HG03558 (cell line): ENCODE results near the gene EXOSC5.

Experiments used
- ATAC-seq: cut with Tn5 transposase; IDR thresholded peaks from one replicate; pipeline ENCODE4 v1.9.1; 2021; ENCODE audit warnings: moderate number of reproducible peaks; ENCODE audit not compliant: unreplicated experiment; ENCODE audit errors: extremely low read depth

Gene EXOSC5

DNA sequence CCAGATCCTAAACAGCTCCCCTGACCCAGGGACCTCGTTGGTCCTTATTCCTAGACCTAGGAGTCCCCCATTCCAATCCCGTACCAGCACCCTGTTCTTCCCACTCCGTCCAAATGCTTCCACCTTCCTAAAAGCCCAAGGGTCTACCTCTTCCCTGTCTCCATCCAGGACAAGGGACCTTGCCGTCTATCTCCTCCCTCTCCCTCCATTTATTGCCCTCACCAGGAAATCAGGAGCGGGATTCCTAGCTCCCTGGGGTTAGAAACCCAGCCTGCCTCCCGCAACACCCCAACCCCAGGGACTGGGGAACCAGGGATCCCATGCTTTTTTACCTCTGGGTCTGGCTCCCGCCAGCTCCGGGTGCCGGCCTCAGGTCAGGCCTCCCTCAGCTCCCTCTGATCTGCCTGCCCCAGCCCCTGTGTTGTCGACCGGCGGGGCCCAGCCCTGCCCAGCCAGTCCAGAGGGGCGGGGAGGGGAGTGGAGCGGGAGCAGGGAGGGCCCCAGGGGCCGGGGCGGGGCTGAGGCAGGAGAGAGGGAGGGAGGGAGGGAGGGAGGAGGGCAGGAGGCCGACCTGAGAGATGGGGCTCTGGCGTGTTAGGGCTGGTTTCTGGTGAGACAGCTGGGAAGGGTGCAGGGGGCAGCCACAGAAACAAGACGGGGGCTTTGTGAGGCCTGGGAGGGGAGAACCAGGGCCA is 29.9 kb upstream of the EXOSC5 start, which contains the start of gene B3GNT8:
Gene B3GNT8 (minus strand): TSS at position 423 of the 695 bp plus-strand sequence. CDS start 596 bp downstream, outside the sequence.
- no peak for ATAC-seq

DNA sequence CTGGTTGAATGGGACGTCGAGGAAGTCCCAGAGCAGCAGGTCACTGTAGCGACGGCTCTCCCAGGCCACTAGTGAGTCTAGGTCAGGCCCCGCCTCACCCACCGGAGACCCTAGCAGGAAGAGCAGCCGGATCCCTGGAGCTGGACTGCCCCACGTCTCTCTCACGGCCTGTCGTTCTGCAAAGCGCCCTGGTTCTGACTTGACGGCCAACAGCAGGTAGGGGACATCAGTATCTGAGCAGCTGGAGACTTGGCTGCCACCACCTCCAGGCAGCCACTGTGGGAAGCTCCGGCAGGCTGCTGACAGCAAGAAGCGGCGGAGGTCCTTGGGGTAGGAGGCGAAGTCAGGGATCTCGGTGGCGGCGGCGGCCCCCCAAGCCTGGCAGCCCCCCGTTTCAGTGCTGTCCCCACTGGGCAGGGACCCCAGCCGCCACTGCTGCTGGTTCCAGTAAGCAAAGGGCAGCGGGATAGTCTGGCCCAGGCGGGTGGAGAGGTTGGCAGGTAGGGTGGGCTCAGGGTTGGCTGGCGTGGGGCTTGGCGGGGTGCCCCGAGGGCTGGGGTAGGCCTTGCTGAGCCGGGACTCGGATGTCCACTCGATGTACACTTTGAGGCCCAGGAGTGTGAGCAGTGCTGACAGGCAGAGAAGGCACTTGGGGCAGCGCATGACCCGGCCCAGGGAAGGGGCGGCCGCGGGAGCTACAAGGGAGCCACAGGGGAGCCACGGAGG is 29.1 kb upstream of the EXOSC5 start:
- ATAC-seq = no peak

DNA sequence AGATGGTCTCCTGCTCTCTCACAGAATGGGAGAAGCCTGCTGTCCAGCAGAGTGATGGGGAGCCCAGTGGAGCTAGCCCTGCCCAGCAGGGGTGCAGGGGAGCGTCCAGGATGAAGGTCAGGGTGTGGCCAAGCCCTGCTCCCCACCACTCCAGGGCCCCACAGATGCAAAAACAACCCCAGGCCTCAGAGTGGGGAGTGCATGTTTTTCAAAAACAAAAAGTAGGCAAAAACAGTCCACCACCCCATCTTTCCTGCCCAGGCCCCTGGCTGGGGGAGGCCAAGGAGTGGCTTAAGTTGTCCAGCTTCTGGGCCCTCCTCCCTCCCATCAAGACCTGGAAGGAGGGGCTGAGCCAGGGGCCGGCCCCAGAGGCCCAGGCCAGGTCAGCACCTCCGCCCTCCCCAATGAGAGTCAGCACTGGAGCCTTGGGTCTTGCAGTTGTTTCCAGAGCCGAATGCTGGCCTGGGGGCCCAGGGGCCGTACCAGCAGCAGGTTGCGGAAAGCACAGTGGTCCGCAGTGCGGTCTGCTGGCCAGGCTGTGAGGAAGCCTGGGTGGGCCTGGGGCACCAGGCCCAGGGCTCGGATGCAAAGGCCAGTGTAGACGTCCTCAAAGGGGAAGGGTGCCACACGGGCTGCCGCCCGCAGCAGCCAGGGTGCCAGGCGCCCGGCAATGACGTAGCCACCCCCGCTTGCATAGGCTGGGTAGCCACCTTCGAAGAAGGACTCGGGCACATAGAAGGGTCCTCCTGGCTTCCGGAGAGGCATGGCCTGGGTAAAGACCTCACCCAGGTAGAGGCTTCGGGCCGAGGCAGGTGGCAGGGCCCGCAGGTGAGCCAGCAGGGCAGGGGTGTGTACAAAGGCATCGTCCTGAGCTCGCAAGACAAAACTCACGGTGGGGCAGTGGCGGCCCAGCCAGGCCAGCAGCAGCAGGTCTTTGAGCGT is 28.3 kb upstream of the EXOSC5 start:
- no peak for ATAC-seq

DNA sequence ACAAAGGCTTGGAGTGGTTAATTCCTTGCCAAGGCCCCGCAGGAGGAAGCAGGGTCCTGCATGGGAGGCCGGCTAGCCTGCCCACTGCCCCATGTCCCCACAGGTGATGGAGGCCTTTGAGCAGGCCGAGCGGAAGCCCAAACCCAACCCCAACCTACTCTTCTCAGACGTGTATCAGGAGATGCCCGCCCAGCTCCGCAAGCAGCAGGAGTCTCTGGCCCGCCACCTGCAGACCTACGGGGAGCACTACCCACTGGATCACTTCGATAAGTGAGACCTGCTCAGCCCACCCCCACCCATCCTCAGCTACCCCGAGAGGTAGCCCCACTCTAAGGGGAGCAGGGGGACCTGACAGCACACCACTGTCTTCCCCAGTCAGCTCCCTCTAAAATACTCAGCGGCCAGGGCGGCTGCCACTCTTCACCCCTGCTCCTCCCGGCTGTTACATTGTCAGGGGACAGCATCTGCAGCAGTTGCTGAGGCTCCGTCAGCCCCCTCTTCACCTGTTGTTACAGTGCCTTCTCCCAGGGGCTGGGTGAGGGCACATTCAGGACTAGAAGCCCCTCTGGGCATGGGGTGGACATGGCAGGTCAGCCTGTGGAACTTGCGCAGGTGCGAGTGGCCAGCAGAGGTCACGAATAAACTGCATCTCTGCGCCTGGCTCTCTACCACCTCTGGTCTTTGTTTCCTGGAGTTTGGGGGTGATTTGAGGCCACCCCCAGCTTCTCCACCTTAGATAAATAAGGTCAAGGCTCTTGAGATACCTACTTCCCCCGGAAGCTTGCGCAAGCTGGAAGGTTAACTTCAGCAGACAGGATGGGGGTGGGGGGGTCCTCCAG is 27.4 kb upstream of the EXOSC5 start:
- no peak for ATAC-seq

DNA sequence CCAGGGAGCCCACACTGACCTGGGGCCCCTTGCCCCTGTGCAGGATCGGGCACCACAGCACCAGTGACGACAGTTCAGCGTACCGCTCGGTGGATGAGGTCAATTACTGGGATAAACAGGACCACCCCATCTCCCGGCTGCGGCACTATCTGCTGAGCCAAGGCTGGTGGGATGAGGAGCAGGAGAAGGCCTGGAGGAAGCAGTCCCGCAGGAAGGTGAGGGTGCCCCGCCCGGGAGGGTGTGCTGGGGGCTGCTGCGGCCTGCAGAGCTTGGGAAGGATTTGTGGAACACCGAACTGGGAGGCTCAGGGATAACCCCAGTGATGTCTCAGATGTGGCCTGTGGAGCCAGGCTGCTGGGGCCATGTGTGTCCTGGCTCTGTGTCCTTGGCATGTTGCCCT is 25.8 kb upstream of the EXOSC5 start:
- no peak for ATAC-seq

DNA sequence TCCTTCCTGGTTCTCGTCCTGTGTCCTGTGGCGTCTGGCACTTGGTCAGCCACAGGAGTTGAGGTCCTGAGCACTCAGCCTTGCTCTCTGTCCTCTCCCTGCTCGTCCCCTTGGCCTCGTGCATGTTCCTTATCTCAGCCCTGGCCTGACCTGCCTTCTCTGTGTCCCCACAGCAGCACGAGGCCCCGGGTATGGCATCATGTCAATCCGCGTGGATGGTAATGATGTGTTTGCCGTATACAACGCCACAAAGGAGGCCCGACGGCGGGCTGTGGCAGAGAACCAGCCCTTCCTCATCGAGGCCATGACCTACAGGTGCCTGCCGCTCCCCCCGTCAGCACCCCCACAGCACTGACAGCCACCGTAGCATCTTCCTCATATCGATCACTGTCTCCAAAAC is 25.3 kb upstream of the EXOSC5 start:
- no peak for ATAC-seq

DNA sequence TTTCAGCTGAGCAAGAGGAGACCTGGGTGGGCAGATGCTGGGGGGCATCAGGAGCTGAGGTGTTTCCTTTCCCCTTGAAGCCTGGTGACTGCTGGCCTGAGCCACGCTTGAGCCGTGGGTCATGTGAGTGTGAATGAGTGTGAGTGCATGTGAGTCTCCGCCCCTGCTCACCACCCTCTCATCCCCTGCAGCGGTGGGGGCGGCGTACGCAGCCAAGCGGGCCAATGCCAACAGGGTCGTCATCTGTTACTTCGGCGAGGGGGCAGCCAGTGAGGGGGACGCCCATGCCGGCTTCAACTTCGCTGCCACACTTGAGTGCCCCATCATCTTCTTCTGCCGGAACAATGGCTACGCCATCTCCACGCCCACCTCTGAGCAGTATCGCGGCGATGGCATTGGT is 24.8 kb upstream of the EXOSC5 start:
- no peak for ATAC-seq

DNA sequence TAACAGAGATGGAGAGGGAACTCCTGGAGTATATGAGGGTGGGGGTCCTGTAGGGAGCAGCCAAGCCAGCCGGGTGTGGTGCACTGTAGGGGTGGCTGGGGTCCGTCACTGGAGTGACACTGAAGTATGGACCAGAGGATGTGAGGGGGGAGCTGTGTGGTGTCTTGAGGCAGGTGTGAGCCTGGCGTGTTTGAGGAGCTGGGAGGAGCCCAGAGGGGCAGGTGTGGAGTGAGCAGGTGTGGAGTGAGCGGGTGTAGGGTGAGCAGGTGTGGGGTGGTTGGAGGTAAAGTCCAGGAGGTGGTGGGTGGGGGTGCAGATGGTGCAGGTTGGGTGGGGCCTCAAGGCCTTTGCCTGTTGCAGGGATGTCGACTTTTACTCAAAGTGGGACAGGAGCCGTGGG is 24.2 kb upstream of the EXOSC5 start:
- ATAC-seq = no peak

DNA sequence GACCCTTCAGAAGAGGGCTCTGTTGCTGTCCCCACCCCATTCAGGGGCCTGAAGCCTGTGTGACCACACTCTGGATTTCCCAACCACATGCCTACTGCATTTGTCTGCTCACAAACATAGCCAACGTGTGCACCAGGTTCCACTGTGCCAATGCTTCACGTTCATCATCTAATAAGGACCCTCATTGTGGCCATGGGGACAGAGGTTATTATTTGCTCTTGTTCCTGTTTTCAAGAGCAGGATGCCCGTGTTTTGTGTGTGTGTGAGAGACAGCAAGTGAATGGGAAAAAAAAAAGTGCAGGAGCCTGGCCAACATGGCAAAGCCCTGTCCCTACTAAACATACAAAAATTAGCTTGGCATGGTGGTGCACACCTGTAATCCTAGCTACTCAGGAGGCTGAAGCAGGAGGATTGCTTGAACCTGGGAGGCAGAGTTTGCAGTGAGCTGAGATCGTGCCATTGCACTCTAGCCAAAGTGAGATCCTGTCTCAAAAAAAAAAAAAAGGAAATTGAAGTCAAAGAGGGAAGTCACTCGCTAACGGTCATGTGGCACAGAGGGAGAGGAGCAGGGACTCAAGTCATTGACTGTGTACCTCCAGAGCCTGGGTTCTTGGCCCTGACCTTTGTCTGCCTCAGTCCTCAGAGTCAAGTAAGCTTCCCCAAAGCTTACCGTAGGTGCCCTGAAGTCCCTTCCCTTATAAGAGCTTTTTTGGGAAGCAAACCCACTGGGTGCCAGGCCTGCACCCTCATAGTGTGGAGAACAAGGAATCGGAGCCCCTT is 23.1 kb upstream of the EXOSC5 start:
- no peak for ATAC-seq

DNA sequence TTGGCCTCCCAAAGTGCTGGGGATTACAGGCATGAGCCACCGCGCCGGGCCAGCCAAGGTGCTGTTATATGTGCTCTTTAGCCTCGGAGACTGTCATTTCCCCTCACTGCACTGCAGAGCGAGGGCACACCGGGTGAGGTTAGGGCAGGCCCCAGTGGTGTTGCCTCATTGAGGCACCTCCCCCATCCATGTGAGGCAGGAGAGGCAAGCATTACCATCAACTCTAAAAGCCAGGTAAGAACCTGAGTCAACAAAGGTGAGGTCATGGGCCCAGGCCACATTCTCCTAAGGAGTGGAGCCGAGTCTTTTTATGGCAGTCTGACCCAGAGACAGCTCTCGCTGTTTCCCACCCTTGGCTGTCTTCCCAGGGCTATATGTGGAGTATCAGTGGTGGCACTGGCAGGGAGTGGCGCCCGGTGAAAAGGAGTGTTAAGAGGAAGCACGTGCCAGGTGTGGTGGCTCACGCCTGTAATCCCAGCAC is 19.1 kb upstream of the EXOSC5 start:
- ATAC-seq = no peak

DNA sequence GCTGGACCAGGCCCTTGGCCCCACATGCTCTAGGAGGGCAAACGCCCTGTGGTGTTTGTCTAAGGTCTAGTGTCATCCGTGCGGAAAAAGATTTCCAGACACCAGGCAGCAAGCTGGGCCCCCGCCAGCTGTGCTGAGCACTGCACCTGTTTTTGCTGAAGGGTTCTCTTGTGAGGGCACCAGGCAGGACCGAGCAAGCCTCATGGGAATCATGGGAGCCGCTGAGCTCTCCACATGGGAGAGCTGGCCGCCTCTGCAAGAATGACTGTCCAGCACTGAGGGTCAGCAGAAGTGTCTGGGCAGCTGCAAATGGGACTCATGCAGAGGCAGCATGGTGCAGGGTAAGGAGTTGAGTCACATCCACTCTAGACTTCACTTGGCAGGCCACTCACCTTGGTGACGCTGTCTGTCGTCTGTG is 18.0 kb upstream of the EXOSC5 start:
- no peak for ATAC-seq

DNA sequence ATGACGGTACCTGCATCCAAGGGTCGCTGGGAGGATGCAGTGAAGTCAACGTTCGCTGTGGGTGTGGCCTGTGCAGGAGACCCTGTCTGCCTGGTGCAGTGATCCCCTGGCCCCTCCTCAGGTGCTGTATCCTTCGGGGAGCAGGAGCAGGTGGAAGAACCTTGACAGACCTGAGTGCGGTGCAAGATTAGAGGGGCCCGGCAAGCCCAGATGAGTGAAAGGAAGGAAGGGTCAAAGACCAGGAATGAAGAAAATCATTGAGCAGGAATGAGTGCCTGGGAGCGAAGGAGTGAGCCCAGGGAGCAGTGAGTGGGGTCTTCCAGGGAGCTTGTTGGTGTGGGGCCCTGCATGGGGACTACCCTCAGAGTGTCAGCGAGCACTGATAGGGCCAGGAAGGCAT is 17.3 kb upstream of the EXOSC5 start:
- ATAC-seq = no peak

DNA sequence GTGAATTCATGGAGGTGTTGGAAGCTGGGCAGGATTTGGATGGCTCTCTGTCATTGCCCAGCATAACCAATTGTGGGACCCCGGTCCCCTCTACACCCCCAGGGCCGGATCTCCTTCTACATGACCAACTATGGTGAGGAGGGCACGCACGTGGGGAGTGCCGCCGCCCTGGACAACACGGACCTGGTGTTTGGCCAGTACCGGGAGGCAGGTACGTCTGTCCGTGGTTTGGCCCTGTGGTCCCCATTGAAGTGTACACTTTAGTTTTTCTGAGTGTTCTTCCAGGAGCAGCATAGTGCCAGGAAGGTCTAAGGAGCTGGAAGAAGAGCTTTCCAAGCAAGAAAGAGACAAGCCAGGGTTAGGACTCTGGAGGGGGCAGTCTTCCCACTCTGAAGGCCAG is 16.8 kb upstream of the EXOSC5 start:
- no peak for ATAC-seq

DNA sequence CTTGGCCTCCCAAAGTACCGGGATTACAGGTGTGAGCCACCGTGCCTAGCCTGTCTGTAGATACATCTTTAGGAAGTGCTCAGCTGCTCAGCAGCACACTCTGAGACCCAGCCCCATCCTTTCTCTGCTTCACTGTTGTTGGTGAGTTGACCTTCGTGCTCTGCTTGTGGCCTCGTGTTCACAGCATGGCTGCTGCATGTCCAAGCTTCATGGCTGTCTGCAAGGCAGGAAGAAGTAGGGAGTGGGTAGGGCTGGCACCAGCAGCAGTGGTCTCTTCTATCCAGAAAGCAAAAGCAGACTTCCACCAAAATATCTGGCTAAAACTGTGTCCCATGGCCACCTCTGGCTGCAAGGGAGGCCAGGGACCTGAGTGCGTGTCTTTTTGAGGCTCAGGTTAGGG is 15.8 kb upstream of the EXOSC5 start:
- ATAC-seq = no peak

DNA sequence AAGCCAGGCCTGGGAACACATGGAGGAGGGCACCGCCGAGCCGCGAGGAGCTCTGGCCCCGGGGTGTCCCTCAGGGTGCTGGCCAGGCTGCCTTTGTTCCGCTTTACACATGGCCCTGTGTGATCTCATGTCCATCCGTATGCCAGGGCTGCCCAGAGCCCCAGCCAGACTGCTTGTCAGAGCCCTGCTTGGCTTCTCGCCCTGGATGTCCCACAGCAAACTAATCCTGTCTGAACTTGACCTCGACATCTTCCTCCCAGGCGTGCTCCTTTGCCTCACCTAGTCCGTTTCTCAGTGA is 14.8 kb upstream of the EXOSC5 start:
- no peak for ATAC-seq

DNA sequence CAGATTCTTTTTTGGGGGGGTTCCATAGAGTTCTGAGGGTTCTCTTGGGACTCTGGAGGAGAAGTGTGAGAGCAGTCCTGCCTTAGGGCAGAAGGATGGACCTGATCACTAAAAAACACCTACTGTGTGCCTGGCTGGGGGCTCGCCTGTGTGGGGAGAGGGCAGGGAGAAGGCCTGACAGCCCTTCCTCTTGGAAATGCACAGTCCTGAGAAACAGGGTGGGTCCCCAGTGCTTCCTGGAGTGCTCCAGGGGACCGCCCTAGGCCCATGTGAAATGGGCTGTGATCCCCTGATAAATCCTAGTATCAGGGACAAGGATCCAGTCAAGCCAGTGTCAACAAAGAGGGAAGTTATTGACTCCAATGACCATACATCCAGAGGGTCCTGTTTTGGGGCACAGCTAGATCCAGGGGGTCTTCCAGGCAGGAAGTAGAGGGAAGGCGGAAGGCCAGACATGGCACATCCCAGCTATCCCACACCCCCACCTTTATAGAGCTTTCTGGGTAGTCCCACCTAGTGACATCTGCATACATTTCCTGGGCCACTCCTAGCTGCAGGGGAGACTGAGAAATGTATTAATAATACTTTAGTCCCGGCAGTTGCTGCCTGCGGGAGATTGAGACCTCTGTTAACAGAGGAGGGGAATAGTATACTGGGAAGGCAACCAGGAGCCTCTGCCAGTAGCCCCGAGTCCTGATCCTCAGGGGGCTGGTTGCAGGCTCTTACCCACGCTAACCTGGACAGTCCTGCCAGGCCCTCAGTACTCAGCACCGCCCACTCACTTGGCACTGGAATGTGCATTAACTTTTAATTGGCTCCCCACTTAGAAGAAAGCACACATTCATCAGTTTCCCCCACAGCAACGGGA is 14.2 kb upstream of the EXOSC5 start:
- ATAC-seq = no peak

DNA sequence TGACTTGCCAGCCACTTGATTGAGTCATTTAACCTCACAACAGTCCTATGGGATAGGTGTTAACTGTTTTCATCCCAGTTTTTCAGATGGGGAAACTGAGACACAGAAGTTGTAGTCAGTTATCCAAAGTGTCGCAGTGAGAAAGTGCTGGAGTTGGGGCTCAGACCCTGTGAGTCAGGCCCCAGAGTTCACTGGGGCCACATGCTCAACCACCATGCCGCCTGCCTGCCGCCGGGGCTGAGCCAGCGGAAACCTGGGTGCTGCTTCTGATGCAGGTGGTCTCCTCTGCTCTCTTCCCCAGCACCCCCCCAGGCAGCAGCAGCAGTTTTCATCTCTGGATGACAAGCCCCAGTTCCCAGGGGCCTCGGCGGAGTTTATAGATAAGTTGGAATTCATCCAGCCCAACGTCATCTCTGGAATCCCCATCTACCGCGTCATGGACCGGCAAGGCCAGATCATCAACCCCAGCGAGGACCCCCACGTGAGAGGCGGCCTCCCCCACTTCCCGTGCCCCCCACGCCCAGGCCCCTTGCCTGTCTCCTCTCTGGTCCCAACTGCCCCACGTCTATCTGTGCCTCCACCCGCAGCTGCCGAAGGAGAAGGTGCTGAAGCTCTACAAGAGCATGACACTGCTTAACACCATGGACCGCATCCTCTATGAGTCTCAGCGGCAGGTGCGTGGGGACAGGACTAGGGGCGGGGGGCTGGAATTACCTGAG is 13.3 kb upstream of the EXOSC5 start:
- no peak for ATAC-seq

DNA sequence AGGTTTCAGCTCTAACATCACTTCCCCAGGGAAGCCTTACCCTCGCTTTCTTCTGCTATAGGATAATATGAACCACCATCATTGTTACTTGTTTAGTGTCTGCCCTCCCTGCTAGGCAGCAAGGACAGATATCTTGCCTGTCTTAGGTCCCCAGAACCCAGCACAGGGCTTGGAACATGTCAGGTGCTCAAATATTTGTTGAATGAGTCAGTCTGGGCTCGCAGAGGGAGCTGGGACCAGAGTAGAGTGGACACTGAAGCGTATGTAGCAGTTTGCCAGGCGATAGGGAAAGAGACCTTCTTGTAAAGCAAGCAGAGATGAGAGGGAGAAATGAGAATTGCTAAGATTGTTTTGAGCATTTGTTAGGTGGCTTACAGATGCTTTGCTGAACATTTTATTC is 12.1 kb upstream of the EXOSC5 start:
- ATAC-seq = no peak
